GM18867 (cell line): ENCODE measurements around the gene TENM4.

Source experiments
- ATAC-seq: cut with Tn5 transposase; IDR thresholded peaks from one replicate; pipeline ENCODE4 v1.9.1; 2021; ENCODE audit warnings: mild to moderate bottlenecking, moderate library complexity; ENCODE audit not compliant: unreplicated experiment

The TENM4 gene

GRCh38 chr11:78694152-78694551 lies 746.7 kb downstream of the TENM4 start:
- ATAC-seq: no peak

- ATAC-seq: no peak
Measured at GRCh38 chr11:78691215-78691614, 749.6 kb downstream of the TENM4 start.

DNA sequence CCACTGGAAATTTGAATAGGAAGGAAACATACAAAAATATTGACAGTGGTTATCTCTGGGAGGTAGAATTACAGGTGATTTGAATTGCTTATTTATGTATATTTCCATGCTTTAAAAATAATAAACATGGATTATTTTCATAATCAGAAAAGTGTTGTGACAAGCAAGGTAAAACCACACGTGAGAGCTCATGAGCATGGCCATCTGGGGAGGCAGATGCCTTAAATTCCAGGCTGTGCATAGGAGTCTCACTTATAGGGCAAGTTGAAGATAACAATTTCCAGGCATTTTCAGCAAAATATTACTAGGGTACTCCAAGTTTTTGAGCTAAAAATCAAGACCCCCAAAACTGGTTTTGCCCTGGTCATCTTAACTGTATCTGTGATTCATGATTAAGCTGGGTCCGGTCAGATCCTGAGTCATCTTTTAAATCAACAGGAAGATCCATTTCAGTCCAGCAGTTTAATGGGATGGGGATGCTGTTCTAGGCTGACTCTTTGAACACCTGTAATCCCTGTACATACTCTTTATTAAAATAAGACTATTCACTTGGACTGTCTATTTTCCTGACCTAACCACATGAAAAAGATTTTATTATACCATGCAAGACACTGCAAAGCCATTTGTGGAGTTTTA lies 750.4 kb downstream of the TENM4 start:
- no peak for ATAC-seq

DNA sequence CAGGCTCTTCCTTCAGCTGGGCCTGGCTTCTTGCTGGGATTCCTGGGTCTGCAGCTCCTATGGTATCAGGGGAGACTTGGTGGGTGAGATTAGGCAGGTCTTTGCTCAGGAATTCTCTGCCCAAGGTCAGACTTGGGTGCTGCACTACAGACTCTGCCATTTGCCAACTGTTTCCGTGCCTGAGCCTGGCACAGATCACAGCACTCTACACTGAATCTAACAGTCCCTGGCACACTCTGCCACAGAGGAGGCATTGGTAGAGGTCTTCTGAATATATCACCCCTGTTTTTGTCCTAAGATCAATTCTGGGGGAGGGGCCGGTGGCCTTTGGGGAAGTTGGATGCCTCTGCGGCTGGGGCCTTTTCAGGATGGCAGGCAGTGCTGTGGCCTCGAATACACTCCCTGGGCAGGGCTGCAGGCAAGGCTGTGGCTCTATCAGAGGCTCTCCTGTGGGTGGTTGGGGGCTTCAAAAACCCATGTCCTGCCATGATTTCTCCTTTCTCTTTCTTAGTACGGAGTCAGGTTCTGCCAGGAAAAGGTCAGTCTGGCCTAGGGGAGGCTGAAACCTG lies 751.2 kb downstream of the TENM4 start:
- no peak for ATAC-seq

GRCh38 chr11:78689101-78689500 lies 751.7 kb downstream of the TENM4 start:
- ATAC-seq: no peak

GRCh38 chr11:78688460-78688859 lies 752.4 kb downstream of the TENM4 start:
- no peak for ATAC-seq

DNA sequence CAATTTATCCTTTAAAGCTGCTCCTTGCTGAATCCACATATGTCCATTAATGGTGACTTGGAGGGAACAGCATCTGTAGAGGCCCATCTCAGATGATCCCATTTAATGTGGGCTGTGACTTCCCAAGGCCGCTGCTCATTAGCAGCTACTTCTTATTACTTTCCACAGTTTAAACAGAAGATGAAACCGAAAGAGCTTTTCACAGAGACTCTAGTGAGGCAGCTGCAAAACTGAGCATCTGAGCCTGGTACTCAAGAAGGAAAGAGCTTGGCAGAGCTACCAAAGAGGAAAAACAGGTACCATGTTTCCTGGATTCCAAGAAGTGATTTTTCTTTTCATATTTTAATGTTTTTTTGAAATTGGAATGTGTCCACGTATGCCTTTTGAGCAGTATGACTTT lies 755.7 kb downstream of the TENM4 start:
- ATAC-seq: no peak

DNA sequence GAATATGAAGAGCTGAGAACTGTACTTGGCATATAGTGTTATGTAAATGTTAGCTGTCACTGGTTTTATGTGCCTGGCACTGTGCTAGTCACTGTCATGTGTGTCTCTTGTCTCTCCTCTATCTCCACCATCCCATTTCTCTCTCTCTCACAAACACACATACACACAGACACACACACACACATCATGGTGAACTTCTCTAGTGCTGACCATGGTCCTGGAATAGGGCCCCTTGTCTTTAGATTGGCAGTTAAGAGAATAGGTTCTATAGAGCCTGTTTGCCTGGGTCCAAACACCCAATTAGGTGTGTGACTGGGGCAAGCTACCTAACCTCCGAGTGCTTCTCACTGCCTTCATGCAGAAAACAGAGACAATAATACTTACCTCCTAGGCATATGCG lies 756.5 kb downstream of the TENM4 start:
- ATAC-seq: no peak

DNA sequence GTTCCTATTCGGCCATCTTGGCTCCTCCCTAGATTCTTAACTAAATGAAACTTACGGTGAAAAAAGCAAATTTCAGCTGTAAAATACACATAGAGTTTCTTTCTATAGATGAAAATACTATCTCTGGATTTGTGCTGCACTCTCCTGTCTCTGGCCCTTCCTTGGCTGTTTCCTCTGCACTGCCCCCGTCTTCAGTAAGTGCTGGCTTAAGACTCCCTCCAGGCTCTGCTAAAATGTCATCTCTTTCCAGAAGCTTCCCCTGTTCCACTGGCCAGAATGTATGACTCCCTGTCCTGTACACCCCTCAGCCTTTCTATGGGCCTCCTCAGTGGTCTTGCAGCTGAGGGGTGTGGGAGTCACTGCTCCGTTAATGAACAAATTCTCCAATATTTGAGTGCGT lies 757.1 kb downstream of the TENM4 start:
- ATAC-seq: no peak

- ATAC-seq: no peak
Measured at GRCh38 chr11:78676026-78676557, 764.7 kb downstream of the TENM4 start.

DNA sequence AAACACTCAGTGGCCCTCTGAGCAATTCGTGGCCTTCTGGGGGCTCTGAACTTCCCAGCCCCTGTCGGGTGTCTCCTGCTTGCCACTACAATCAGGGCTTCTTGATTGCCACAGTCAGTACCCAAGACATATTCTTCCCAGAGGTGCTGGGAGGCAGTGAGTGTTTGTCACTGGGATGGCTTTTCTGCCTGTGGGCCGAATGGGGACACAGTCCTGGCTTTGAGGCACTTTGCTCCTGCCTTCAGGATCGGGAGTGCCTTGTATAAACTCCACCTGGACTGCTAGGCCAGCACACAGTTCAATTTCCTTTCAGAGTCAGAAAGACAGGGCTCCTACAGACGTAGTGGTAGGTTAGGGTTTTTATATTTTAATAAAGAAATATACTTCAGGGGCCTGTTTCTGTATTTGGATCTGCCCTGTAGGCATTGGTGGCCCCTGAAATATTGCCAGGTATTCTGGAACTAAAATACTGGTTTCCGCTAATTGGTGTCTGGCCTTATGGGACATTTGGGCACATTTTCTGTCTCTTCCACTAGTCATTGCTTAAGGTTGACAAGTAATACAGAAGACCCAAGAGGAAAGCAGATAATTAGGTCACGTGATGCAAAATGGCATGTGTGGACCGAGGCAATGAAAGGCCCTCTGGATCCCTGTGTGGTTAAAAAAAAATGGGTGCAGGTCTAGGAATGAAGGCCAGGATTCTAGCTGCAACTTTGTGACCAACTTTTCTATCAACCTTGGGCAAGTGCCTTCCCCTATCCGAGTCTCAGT lies 767.8 kb downstream of the TENM4 start:
- no peak for ATAC-seq

DNA sequence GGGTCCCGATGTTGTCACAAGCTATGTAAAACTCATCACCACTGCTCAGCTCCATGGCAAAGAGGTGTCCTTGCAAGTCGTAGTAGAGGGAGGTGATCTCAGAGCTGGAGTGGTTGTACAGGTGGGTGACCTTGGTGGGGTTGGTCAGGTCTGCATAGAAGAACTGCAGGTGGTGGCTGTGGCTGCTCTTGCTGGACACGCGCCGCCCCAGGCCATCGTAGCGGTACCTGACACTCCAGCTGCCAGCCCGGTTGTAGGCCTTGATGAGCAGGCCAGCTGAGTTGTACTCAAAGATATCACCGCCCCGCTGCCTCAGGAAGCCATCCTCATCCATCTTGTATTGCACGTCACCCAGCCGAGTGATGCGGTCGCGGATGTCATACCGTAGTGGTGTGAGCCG lies 771.6 kb downstream of the TENM4 start:
- no peak for ATAC-seq

DNA sequence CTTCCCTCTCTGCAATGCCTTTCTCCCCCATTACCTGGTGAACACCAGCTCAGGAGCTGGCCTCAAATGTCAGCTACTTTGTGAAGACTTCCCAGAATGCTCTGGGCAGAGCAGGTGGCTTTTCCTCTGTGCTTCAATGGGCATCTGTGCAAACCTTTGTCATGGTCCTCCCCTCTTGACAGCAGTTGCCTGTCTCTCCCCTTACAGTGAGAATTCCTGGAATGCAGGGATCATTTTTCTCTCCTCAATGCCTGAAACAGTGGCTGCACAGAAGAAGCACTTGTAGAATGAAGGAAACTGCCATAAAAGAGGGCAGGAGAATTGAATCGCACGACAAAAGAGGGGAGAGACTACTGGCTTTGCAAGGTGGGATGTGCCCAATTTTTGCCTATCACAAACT lies 773.4 kb downstream of the TENM4 start:
- ATAC-seq: no peak

GRCh38 chr11:78666675-78667160 lies 774.1 kb downstream of the TENM4 start:
- no peak for ATAC-seq

DNA sequence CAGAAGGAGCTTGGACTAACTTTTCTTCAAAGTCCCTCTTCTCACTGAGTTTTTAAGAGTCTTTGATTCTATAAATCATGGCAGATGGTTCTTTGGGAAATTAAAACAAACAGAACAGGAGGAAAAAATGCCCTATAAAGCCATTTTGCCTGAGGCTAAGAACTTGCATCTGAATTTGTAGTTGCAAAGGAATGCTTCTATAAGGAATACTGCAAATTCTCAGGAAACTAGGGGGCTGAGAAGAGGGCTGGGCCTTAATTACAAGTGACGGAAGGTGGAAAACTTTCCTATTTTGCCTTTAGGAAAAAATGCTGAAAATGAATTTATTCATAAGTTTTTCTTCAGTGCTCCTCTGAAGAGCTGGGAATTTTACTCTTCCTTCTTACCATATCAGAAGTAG lies 776.2 kb downstream of the TENM4 start:
- ATAC-seq: no peak

DNA sequence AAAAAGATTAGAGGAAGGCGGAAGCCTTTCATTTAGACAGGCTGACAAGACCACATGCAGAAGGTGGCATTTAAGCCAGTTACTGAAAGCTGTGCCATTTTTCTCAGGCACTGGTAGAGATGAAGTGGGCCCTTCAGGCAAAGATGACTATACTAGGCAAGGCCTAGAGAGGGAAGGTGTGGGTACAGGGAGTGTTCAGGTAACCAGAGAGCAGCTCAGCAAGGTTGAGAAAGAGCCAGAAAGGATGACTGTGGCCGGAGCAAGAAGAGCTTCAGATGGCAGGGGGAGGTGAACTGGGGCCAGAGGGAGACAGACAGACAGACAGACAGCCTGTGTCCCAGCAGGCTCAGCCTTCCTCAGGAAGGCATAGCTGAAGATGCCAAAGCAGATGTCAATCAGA lies 778.0 kb downstream of the TENM4 start:
- ATAC-seq: no peak

GRCh38 chr11:78660471-78660870 lies 780.4 kb downstream of the TENM4 start:
- no peak for ATAC-seq

GRCh38 chr11:78659326-78660270 lies 781.2 kb downstream of the TENM4 start:
- no peak for ATAC-seq

- ATAC-seq: no peak
Measured at GRCh38 chr11:78657968-78658839, 782.6 kb downstream of the TENM4 start.

- ATAC-seq: no peak
Measured at GRCh38 chr11:78657441-78657840, 783.4 kb downstream of the TENM4 start.
